GM12878 (cell line): ENCODE measurements around the gene PXT1.
"Not testable (repeated sequence)": the region's sequence is repeated elsewhere in the genome, so short reads cannot be mapped to it uniquely, and the experiment has no call there.

Experiments used
- EP300 ChIP-seq, 2 experiments: fragments of 150-350 bp in 1 of 2; IDR thresholded peaks; 2 replicates each; pipeline ENCODE4 v1.6.1; 2011 to 2012; ENCODE audit warnings: low read depth in 2 of 2, low read length in 2 of 2, borderline replicate concordance in 1 of 2, improper control_type of control experiment in 1 of 2, inconsistent platforms in 1 of 2; ENCODE audit not compliant: control insufficient read depth in 1 of 2
- ESRRA ChIP-seq: IDR thresholded peaks from 2 replicates; pipeline ENCODE4 v1.6.1; 2012; ENCODE audit warnings: mild to moderate bottlenecking, low read length, improper control_type of control experiment
- MYB ChIP-seq: fragments of 150-350 bp; IDR thresholded peaks from 2 replicates; pipeline ENCODE4 v1.6.1; 2014; ENCODE audit warnings: mild to moderate bottlenecking, low read depth, low read length, borderline replicate concordance
- POLR2A ChIP-seq: IDR thresholded peaks from 2 replicates; pipeline ENCODE4 v1.6.1; 2011; ENCODE audit warnings: low read depth, mild to moderate bottlenecking, low read length
- POLR2AphosphoS5 ChIP-seq: IDR thresholded peaks from 2 replicates; pipeline ENCODE4 v1.6.1; 2011; ENCODE audit warnings: mild to moderate bottlenecking, low read length, inconsistent platforms
- RBBP5 ChIP-seq: fragments of 200-600 bp; sonication (generic); conservative IDR thresholded peaks from 2 replicates; pipeline ENCODE4 v1.6.1; 2016
- SMC3 ChIP-seq: IDR thresholded peaks from 2 replicates; pipeline ENCODE4 v1.6.1; 2011; ENCODE audit warnings: low read length, improper control_type of control experiment, borderline replicate concordance
- SREBF2 ChIP-seq: IDR thresholded peaks from 2 replicates; pipeline ENCODE4 v1.6.1; 2012; ENCODE audit warnings: mild to moderate bottlenecking, low read length
- YY1 ChIP-seq: IDR thresholded peaks from 2 replicates; pipeline ENCODE4 v1.6.1; 2011; ENCODE audit warnings: low read depth, mild to moderate bottlenecking, low read length
- ZNF217 ChIP-seq: fragments of 450-650 bp; IDR thresholded peaks from 2 replicates; pipeline ENCODE4 v1.6.1; 2017; ENCODE audit warnings: antibody characterized with exemption, mild to moderate bottlenecking
- ZNF24 ChIP-seq: fragments of 450-650 bp; IDR thresholded peaks from 2 replicates; pipeline ENCODE4 v1.6.1; 2017; ENCODE audit warnings: antibody characterized with exemption, mild to moderate bottlenecking
- TF ChIP-seq, protein P1 (sequence below), 3 experiments: IDR thresholded peaks in 2 of 3; conservative IDR thresholded peaks in 1 of 3; 2 replicates each; pipeline ENCODE4 v1.5.1; 2011; ENCODE audit warnings: low read depth in 3 of 3, low read length in 3 of 3, mild to moderate bottlenecking in 3 of 3, control low read depth in 2 of 3, moderate library complexity in 2 of 3, inconsistent platforms in 1 of 3, mixed read lengths in 1 of 3; ENCODE audit not compliant: control insufficient read depth in 2 of 3, insufficient read depth in 1 of 3; ENCODE audit errors: extremely low read depth in 1 of 3

DNA sequence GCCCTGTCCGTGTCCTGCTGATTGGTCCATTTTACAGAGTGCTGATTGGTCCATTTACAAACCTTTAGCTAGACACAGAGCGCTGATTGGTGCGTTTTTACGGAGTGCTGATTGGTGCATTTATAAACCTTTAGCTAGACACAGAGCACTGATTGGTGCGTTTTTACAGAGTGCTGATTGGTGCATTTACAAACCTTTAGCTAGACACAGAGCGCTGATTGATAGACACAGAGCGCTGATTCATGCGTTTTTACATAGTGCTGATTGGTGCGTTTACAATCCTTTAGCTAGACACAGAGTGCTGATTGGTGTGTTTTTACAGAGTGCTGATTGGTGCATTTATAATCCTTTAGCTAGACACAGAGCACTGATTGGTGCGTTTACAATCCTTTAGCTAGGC is 6.5 kb upstream of the PXT1 start:
- not testable (repeated sequence) for TF ChIP-seq POLR2A; POLR2AphosphoS5; YY1; SMC3; ZNF24; ESRRA; ZNF217; RBBP5; SREBF2; EP300 (IDR thresholded peaks at IDR 0.05; ENCODE audit: borderline replicate concordance in 1 of 2, control insufficient read depth in 1 of 2, low read depth in 2 of 2, low read length in 2 of 2); MYB
- TF ChIP-seq, protein P1, sequence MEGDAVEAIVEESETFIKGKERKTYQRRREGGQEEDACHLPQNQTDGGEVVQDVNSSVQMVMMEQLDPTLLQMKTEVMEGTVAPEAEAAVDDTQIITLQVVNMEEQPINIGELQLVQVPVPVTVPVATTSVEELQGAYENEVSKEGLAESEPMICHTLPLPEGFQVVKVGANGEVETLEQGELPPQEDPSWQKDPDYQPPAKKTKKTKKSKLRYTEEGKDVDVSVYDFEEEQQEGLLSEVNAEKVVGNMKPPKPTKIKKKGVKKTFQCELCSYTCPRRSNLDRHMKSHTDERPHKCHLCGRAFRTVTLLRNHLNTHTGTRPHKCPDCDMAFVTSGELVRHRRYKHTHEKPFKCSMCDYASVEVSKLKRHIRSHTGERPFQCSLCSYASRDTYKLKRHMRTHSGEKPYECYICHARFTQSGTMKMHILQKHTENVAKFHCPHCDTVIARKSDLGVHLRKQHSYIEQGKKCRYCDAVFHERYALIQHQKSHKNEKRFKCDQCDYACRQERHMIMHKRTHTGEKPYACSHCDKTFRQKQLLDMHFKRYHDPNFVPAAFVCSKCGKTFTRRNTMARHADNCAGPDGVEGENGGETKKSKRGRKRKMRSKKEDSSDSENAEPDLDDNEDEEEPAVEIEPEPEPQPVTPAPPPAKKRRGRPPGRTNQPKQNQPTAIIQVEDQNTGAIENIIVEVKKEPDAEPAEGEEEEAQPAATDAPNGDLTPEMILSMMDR (IDR thresholded peaks at IDR 0.05 in 2 of 3, conservative IDR thresholded peaks at IDR 0.05 in 1 of 3; ENCODE audit: control insufficient read depth in 2 of 3, extremely low read depth in 1 of 3, insufficient read depth in 1 of 3, low read depth in 3 of 3, low read length in 3 of 3): not testable (repeated sequence)
